Natural killer cell treated with Interleukin-12 subunit alpha and Interleukin-12 subunit beta and Interleukin-15 and Interleukin-18, amount 100 ng/mL, for 72 hours (primary cell): ENCODE results near the gene MACIR. TPM values are rescaled to one million over a fixed set of nuclear protein-coding genes. Genes with fewer than 3 reads are reported as not detected.

Experiments
- ATAC-seq, 2 donors: fragments of 150-1000 bp; cut with Tn5 transposase in 1 of 2; sonication (Bioruptor Pico), chemical (Tn5 transposase) in 1 of 2; 2 replicates each; pipeline ENCODE4 v1.10.0; 2021
- DNase-seq: peaks from one replicate; pipeline ENCODE4 v3.0.0; 2022; ENCODE audit warnings: low spot score
- H3K27ac Mint-ChIP-seq, 2 donors: 1 replicate in 1 of 2; 2 replicates in 1 of 2; pipeline ENCODE4 v1.8.0; 2022; ENCODE audit warnings: mixed read lengths in 2 of 2, mild to moderate bottlenecking in 1 of 2, moderate library complexity in 1 of 2
- H3K27me3 Mint-ChIP-seq, 2 donors: 1 replicate in 1 of 2; 2 replicates in 1 of 2; pipeline ENCODE4 v1.8.0; 2022; ENCODE audit warnings: mixed read lengths in 2 of 2
- H3K36me3 Mint-ChIP-seq: one replicate; pipeline ENCODE4 v1.8.0; 2022; ENCODE audit warnings: mixed read lengths
- H3K4me1 Mint-ChIP-seq, 2 donors: 1 replicate in 1 of 2; 2 replicates in 1 of 2; pipeline ENCODE4 v1.8.0; 2022; ENCODE audit warnings: low read depth in 2 of 2, mixed read lengths in 2 of 2, mild to moderate bottlenecking in 1 of 2
- H3K4me3 Mint-ChIP-seq: one replicate; pipeline ENCODE4 v1.8.0; 2022; ENCODE audit warnings: mixed read lengths
- H3K9me3 Mint-ChIP-seq: 2 replicates; pipeline ENCODE4 v1.8.0; 2022; ENCODE audit warnings: mixed read lengths
- total RNA-seq, 2 donors: library from RNA; stranded (reverse); gene quantifications; one replicate each; pipeline ENCODE4 v1.2.3, GENCODE V29; 2022

Gene MACIR
- total RNA-seq, 2 donors from 2014 or later = 5.9 to 8.5 TPM

GRCh38 chr5:103313056-103313455 is 54.5 kb downstream of the MACIR start:
- no peak for DNase-seq
- no peak for ATAC-seq

DNA sequence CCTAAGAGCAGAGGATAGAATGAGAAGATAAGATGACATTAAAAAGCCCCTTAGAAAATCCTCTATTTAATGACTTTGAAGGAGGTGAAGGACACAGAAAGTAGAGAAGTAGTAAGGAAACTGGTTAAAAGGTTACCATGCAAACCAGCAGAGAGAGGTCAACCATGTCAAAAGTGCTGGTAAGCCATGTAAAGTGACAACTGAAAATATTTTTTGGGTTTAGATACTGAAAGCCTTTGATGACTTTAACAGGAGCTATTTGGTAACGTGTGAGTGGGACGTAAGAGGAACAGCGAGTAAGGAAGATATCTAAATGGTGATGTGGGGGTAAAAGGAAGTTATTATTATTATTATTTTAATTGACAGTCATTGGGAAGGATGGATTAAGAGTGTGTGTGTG is 56.9 kb downstream of the MACIR start:
- Mint-ChIP-seq H3K27ac (no peak overlapping the region), H3K4me1 (no peaks in the 10 kb centered on the region), H3K27me3 (peaks cover 25 to 32% of the 10 kb centered on the region in 2 donors), H3K9me3 (peaks cover 3% of the 10 kb centered on the region), H3K4me3 (no peak overlapping the region), H3K36me3 (no peaks in the 10 kb centered on the region)
- ATAC-seq (no peak), DNase-seq (no peak)

More at GRCh38 chr5:103313056-103313455, 54.5 kb downstream of the MACIR start:
- H3K27ac Mint-ChIP-seq = no peak overlapping the region
- no peaks in the 10 kb centered on the region for H3K36me3 Mint-ChIP-seq
- no peak overlapping the region for H3K4me3 Mint-ChIP-seq
- H3K9me3 Mint-ChIP-seq = no peaks in the 10 kb centered on the region
- H3K4me1 Mint-ChIP-seq = no peaks in the 10 kb centered on the region
- peaks cover 22 to 32% of the 10 kb centered on the region in 2 donors for H3K27me3 Mint-ChIP-seq

DNA sequence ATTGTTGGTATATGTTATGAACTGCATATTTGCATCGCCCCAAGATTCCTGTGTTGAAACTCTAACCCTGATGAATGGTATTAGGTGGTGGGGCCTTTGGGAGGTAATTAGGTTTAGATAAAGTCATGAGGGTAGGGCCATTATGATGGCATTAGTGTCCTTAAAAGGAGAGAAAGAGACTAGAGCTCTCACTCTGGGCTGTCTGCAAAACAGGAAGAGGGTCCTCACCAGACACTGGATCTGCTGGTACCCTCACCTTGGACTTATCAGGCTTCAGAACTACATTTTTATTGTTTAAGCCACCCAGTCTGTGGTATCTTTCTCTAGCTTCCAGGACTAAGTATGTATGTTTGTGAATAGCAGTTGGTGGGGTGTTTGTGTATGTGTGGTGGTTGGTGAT is 68.9 kb downstream of the MACIR start:
- peaks cover 18 to 21% of the 10 kb centered on the region in 2 donors for H3K27me3 Mint-ChIP-seq

GRCh38 chr5:103327893-103328292 is 69.3 kb downstream of the MACIR start:
- ATAC-seq (no peak), DNase-seq (no peak)
- Mint-ChIP-seq H3K9me3 (no peaks in the 10 kb centered on the region), H3K4me1 (no peaks in the 10 kb centered on the region), H3K4me3 (no peak overlapping the region), H3K27ac (no peak overlapping the region), H3K36me3 (no peaks in the 10 kb centered on the region), H3K27me3 (peaks cover 18 to 21% of the 10 kb centered on the region in 2 donors)

More for the DNA sequence above, 68.9 kb downstream of the MACIR start:
- DNase-seq = no peak
- ATAC-seq = no peak
- Mint-ChIP-seq H3K4me1 (no peaks in the 10 kb centered on the region), H3K4me3 (no peak overlapping the region), H3K27ac (no peak overlapping the region), H3K9me3 (no peaks in the 10 kb centered on the region), H3K36me3 (no peaks in the 10 kb centered on the region)

Other genes starting within 250 kb of the MACIR start
- 1 to 10 TPM; 6.4 to 8.4 TPM for gene GIN1, start 138.6 kb upstream of the MACIR start, total RNA-seq
- gene PPIP5K2, start 138.5 kb upstream of the MACIR start, total RNA-seq = 10 to 100 TPM; 63.5 to 70.6 TPM